Keratinocyte (primary cell): ENCODE data around the gene ACMSD. TPM values are rescaled to one million over a fixed set of nuclear protein-coding genes. Genes with fewer than 3 reads are reported as not detected.
"Not testable (repeated sequence)": the region's sequence is repeated elsewhere in the genome, so short reads cannot be mapped to it uniquely, and the experiment has no call there.

Experiments
- DNase-seq: peaks from one replicate; pipeline ENCODE4 v3.0.0-alpha.2; 2011; ENCODE audit warnings: low read depth, missing footprints, low spot score
- FAIRE-seq: peaks from 2 replicates; lab custom pipeline; 2011; peaks lifted over from hg19 to GRCh38; lab: Jason Lieb, UNC
- H2AFZ ChIP-seq: 2 replicates; pipeline ENCODE4 v1.6.0; 2012; ENCODE audit warnings: low read length, control low read depth, inconsistent platforms; ENCODE audit not compliant: control insufficient read depth
- H3K27ac ChIP-seq: 2 replicates; pipeline ENCODE4 v1.5.1; 2011; ENCODE audit warnings: low read length; ENCODE audit not compliant: control insufficient read depth, insufficient read depth
- H3K27me3 ChIP-seq: 3 replicates; pipeline ENCODE4 v1.6.0; 2011; ENCODE audit warnings: low read length; ENCODE audit not compliant: control insufficient read depth, insufficient read depth; ENCODE audit errors: extremely low read depth
- H3K36me3 ChIP-seq, 2 experiments: 2 replicates in 1 of 2; 3 replicates in 1 of 2; pipeline ENCODE4 v1.5.1; 2011; ENCODE audit warnings: low read length in 2 of 2, mild to moderate bottlenecking in 1 of 2; ENCODE audit not compliant: control insufficient read depth in 2 of 2, insufficient read depth in 2 of 2; ENCODE audit errors: extremely low read depth in 1 of 2
- H3K4me1 ChIP-seq: 3 replicates; pipeline ENCODE4 v1.5.1; 2011; ENCODE audit warnings: low read length; ENCODE audit not compliant: control insufficient read depth, insufficient read depth; ENCODE audit errors: extremely low read depth
- H3K4me2 ChIP-seq: 3 replicates; pipeline ENCODE4 v1.6.0; 2011; ENCODE audit warnings: low read depth, low read length; ENCODE audit not compliant: control insufficient read depth, insufficient read depth; ENCODE audit errors: extremely low read depth
- H3K4me3 ChIP-seq, 3 experiments: fragments of 200-600 bp in 1 of 3; sonication (generic) in 1 of 3; 2 replicates in 2 of 3; 3 replicates in 1 of 3; pipeline ENCODE4 v1.5.1; 2011 to 2016; ENCODE audit warnings: low read length in 3 of 3, mild to moderate bottlenecking in 3 of 3, control low read depth in 2 of 3, inconsistent platforms in 1 of 3, low read depth in 1 of 3, mixed read lengths in 1 of 3, mixed run types in 1 of 3, moderate library complexity in 1 of 3; ENCODE audit not compliant: control insufficient read depth in 2 of 3, insufficient read depth in 2 of 3; ENCODE audit errors: extremely low read depth in 1 of 3
- H3K79me2 ChIP-seq: 2 replicates; pipeline ENCODE4 v1.6.0; 2012; ENCODE audit warnings: low read length; ENCODE audit not compliant: control insufficient read depth, insufficient read depth
- H3K9ac ChIP-seq: 3 replicates; pipeline ENCODE4 v1.6.0; 2011; ENCODE audit warnings: low read length; ENCODE audit not compliant: control insufficient read depth, insufficient read depth; ENCODE audit errors: extremely low read depth
- H3K9me1 ChIP-seq: 3 replicates; pipeline ENCODE4 v1.6.0; 2011; ENCODE audit warnings: low read length; ENCODE audit not compliant: control insufficient read depth, insufficient read depth; ENCODE audit errors: extremely low read depth
- H3K9me3 ChIP-seq: 2 replicates; pipeline ENCODE4 v1.5.1; 2012; ENCODE audit warnings: low read depth, low read length; ENCODE audit not compliant: control insufficient read depth
- H4K20me1 ChIP-seq: 3 replicates; pipeline ENCODE4 v1.6.0; 2011; ENCODE audit warnings: low read length; ENCODE audit not compliant: control insufficient read depth, insufficient read depth; ENCODE audit errors: extremely low read depth
- EZH2 ChIP-seq: IDR thresholded peaks from one replicate; pipeline ENCODE4 v1.6.1; 2012; ENCODE audit warnings: inconsistent platforms, mild to moderate bottlenecking, low read length, moderate library complexity
- dilution Hi-C: fragments of 300-500 bp; cut with MboI; formaldehyde crosslinking; loops from one replicate; pipeline ENCODE4 v1.7.0; 2020; ENCODE audit warnings: low sequenced_read_pairs; ENCODE audit not compliant: extremely low pct_ligation_motif_present
- polyA plus RNA-seq, 5 experiments: library from polyadenylated mRNA; depleted of rRNA in 3 of 5; stranded (reverse) in 3 of 5; stranded (forward) in 1 of 5; unstranded in 1 of 5; fragments of >200 nt; gene quantifications; 1 replicate in 1 of 5; 2 replicates in 3 of 5; 3 replicates in 1 of 5; pipeline versions ENCODE4 v1.2.1 to v1.2.3, GENCODE V29; 2011 to 2012; ENCODE audit warnings: missing spikeins in 2 of 5, low read depth in 1 of 5, low replicate concordance in 1 of 5
- TF ChIP-seq, protein P1 (sequence below), 3 experiments: IDR thresholded peaks in 1 of 3; conservative IDR thresholded peaks in 1 of 3; optimal IDR thresholded peaks in 1 of 3; 2 replicates in 2 of 3; 3 replicates in 1 of 3; pipeline versions ENCODE3 to v1.5.1; 2011; ENCODE audit warnings: low read length in 3 of 3, mild to moderate bottlenecking in 3 of 3, moderate library complexity in 2 of 3, control low read depth in 1 of 3, inconsistent platforms in 1 of 3; ENCODE audit not compliant: insufficient read depth in 2 of 3; ENCODE audit errors: extremely low read depth in 1 of 3

Gene ACMSD
- polyA plus RNA-seq, 1 donor (not counting 4 experiments of a cell fraction or from before 2014, with no cell fraction given): not detected

DNA sequence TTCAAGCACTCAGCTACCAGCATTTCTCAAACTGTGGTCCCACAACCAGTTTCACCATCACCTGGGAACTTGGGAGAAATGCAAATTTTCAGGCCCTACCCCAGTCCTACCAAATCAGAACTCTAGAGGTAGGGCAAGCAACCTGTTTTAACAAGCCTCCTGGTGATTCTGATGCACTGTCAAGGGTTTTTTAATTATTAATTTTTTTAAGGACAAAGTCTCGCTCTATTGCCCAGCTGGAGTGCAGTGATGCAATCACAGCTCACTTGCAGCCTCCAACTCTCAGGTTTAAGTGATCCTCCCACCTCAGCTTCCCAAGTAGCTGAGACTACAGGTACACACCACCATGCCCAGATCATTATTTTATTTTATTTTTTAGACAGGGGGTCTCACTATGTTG is 7.8 kb downstream of the ACMSD start:
- Histone ChIP-seq H3K9me3 (no peaks in the 10 kb centered on the region), H3K4me3 (no peak overlapping the region), H3K4me1 (peaks cover 4% of the 10 kb centered on the region), H3K9ac (no peak overlapping the region), H2AFZ (no peak overlapping the region), H3K4me2 (no peak overlapping the region), H3K27ac (no peak overlapping the region), H3K27me3 (no peaks in the 10 kb centered on the region), H3K79me2 (no peaks in the 10 kb centered on the region), H3K9me1 (no peaks in the 10 kb centered on the region), H4K20me1 (no peaks in the 10 kb centered on the region), H3K36me3 (no peaks in the 10 kb centered on the region)
- no peak for TF ChIP-seq EZH2
- TF ChIP-seq, protein P1, sequence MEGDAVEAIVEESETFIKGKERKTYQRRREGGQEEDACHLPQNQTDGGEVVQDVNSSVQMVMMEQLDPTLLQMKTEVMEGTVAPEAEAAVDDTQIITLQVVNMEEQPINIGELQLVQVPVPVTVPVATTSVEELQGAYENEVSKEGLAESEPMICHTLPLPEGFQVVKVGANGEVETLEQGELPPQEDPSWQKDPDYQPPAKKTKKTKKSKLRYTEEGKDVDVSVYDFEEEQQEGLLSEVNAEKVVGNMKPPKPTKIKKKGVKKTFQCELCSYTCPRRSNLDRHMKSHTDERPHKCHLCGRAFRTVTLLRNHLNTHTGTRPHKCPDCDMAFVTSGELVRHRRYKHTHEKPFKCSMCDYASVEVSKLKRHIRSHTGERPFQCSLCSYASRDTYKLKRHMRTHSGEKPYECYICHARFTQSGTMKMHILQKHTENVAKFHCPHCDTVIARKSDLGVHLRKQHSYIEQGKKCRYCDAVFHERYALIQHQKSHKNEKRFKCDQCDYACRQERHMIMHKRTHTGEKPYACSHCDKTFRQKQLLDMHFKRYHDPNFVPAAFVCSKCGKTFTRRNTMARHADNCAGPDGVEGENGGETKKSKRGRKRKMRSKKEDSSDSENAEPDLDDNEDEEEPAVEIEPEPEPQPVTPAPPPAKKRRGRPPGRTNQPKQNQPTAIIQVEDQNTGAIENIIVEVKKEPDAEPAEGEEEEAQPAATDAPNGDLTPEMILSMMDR (optimal IDR thresholded peaks at IDR 0.05 in 1 of 3, IDR thresholded peaks at IDR 0.05 in 1 of 3, conservative IDR thresholded peaks at IDR 0.05 in 1 of 3; ENCODE audit: extremely low read depth in 1 of 3, insufficient read depth in 2 of 3, low read length in 3 of 3): no peak
- FAIRE-seq (no peak), DNase-seq (no peak)
- dilution Hi-C loops: no loop called here

DNA sequence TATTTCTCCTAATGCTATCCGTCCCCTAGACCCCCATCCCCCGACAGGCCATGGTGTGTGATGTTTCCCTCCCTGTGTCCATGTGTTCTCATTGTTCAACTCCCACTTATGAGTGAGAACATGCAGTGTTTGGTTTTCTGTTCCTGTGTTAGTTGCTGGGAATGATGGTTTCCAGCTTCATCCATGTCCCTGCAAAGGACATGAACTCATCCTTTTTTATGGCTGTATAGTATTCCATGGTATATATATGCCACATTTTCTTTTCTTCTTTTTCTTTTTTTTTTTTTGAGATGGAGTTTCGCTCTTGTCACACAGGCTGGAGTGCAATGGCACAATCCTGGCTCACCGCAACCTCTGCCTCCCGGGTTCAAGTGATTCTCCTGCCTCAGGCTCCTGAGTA is 9.2 kb downstream of the ACMSD start:
- H3K4me3 ChIP-seq, H3K4me2 ChIP-seq, dilution Hi-C loops, H2AFZ ChIP-seq, H3K79me2 ChIP-seq, H3K9ac ChIP-seq, H3K4me1 ChIP-seq, H3K9me1 ChIP-seq, DNase-seq, H4K20me1 ChIP-seq, H3K27me3 ChIP-seq, FAIRE-seq, H3K27ac ChIP-seq, H3K36me3 ChIP-seq, H3K9me3 ChIP-seq: not testable (repeated sequence)

DNA sequence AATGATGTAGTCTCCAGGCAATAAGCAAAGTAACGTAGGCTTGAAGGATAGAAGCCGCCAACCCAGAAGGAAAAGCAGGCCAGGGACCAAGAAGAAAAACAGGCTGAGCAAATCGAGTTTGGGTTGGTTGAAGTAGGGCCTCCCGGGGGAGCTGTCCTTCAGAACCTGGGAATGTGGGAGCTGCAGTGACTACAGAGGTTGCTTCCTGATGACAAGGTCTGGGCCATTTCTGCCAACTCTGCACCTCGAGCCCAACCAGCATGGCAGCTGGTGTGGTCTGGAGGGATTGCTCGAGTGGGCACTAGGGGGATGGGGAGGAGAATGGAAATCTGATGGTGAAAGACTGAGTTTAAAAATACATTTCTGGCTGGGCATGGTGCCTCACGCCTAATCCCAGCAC is 14.1 kb downstream of the ACMSD start:
- dilution Hi-C loops: no loop called here
- DNase-seq: no peak
- no peak for FAIRE-seq

More for the DNA sequence above, 14.1 kb downstream of the ACMSD start:
- no peaks in the 10 kb centered on the region for H3K9me1 ChIP-seq
- TF ChIP-seq, protein P1 (optimal IDR thresholded peaks at IDR 0.05 in 1 of 3, IDR thresholded peaks at IDR 0.05 in 1 of 3, conservative IDR thresholded peaks at IDR 0.05 in 1 of 3; ENCODE audit: extremely low read depth in 1 of 3, insufficient read depth in 2 of 3, low read length in 3 of 3): no peak
- no peak for TF ChIP-seq EZH2
- no peak overlapping the region for H3K9ac ChIP-seq
- no peaks in the 10 kb centered on the region for H3K79me2 ChIP-seq
- H3K4me2 ChIP-seq: no peak overlapping the region
- no peak overlapping the region for H3K27ac ChIP-seq
- no peak overlapping the region for H2AFZ ChIP-seq
- no peaks in the 10 kb centered on the region for H3K36me3 ChIP-seq
- H3K9me3 ChIP-seq: no peaks in the 10 kb centered on the region
- no peaks in the 10 kb centered on the region for H3K4me1 ChIP-seq
- H3K27me3 ChIP-seq: no peaks in the 10 kb centered on the region
- H3K4me3 ChIP-seq: no peak overlapping the region
- H4K20me1 ChIP-seq: no peaks in the 10 kb centered on the region
